HK-2 (cell line): ENCODE results near the gene OR2D3.
"Not testable (repeated sequence)": the region's sequence is repeated elsewhere in the genome, so short reads cannot be mapped to it uniquely, and the experiment has no call there.

Experiments
- DNase-seq: peaks from one replicate; pipeline ENCODE4 v3.0.0-alpha.2; 2018; ENCODE audit not compliant: unreplicated experiment

OR2D3 gene

DNA sequence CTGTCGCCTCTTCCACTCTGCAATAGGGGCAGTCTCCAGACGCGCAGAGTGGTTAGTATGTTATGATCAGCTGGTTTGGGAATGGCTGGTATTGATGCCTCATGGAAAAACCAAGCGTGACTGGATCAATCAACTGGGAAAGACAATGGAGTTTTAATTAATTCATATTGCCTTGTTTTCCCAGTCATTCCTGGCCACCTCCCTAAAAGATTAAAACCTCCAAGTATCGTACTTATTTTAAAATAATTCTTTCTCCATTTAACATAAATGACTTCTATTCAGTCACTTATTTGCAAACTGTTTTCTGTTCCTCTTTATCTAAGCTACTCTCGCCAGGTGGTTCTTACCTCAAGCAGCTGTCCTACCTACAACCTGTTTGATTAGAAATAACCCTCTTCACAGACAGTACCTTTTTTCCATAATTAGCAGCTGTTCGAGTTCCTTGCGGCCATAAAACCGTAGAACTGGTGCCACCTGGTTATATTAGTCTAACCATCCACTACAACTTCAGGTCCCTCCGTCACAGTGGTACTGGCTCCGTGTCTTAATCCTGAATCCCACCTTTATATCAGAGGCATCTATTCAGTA is 6.3 kb downstream of the OR2D3 start:
- no peak for DNase-seq

- DNase-seq, result no peak
Measured at GRCh38 chr11:6928916-6929315, 8.1 kb downstream of the OR2D3 start.

GRCh38 chr11:6931146-6931713 is 10.4 kb downstream of the OR2D3 start:
- DNase-seq, result no peak

GRCh38 chr11:6932145-6932544 is 11.3 kb downstream of the OR2D3 start:
- no peak for DNase-seq

DNA sequence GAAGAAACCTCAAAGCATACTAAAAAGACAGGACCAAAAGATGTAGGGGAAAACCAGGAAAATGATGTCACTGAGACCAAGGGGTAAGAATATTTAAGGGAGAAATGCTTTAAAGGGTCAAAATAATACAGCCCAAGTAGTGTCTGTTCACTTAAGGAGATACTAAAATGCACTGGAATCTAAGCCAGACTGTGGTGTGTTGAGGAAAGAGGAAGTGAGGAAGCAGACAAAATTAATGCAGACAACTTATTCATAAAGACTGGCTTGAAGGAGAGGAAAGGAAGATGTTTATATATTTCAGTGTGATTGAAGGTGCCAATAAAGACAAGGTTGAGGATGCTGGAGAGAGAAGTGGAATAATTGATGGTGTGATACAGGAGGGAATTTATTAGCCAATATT is 21.2 kb downstream of the OR2D3 start:
- no peak for DNase-seq

- DNase-seq, result no peak
Measured at GRCh38 chr11:6943131-6943530, 22.3 kb downstream of the OR2D3 start.

GRCh38 chr11:6954248-6954647 is 33.4 kb downstream of the OR2D3 start:
- not testable (repeated sequence) for DNase-seq

DNA sequence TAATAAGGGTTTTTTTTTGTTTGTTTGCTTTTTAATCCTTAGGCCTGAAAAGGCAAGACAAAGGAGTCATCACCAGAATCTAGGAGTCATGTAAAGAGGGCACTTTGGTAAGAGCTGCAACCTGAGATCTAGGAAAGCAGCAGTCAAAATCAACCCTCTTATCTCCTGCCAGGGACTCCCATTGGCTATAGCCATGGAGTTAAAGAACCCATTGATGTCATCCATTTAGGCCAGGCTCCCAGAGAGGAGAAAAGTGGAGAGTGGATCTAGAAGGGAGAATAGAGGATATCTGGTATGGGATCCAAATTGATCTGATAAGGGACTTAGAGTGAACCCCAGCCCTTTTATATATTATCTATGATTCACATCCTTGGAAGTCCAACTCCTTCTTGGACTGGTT is 41.3 kb downstream of the OR2D3 start:
- DNase-seq, result no peak

DNA sequence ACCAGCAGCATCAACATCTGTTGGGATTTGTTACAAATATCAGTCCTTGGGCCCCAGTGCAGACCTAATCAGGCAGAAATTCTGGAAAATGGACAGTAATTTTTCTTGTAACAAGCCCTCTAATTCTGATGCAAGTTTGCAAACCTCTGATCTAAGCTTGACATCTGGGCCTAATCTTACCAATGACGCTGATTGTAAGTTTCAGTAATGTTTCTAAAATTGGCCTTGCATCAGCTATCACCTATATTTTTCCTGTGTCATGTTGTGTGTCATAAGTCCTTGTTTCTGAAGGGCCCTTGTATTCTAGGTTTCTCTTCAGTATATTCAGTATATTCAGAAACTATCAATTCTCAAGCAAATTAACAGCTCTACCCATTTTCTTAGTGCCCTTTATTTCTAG is 41.9 kb downstream of the OR2D3 start:
- DNase-seq, result no peak

- no peak for DNase-seq
Measured at GRCh38 chr11:6968816-6969215, 48.0 kb downstream of the OR2D3 start.

DNA sequence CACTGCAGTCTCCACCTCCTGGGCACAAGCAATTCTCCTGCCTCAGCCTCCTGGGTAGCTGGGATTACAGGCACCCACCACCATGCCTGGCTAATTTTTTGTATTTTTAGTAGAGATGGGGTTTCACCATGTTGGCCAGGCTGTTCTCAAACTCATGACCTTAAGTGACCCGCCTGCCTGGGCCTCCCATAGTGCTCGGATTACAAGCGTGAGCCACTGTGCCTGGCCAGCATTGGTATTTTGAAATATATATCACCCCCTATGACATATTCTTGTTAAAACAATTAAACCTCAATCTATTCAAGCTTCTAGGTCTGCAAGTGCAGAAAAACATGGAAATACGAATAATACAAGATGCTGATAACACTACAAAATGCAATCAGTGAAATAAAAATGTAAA is 49.1 kb downstream of the OR2D3 start:
- not testable (repeated sequence) for DNase-seq
